CD4-positive, CD25-positive, alpha-beta regulatory T cell (primary cell): ENCODE results near the gene CDCP2. TPM values are rescaled to one million over a fixed set of nuclear protein-coding genes. Genes with fewer than 3 reads are reported as not detected.

Source experiments
- ATAC-seq, 2 donors: fragments of 150-1000 bp; cut with Tn5 transposase; one replicate each; pipeline ENCODE4 v1.10.0; 2021; ENCODE audit warnings: low read depth in 2 of 2, moderate number of reproducible peaks in 2 of 2, moderate library complexity in 1 of 2
- DNase-seq, 3 donors: peaks; one replicate each; pipeline versions ENCODE4 v3.0.0 to v3.0.0-alpha.2; 2012 to 2022; ENCODE audit warnings: mixed read lengths in 1 of 3
- H3K27ac ChIP-seq: one replicate; pipeline ENCODE4 v1.7.0; 2013; ENCODE audit warnings: mild to moderate bottlenecking, low read length; ENCODE audit not compliant: insufficient read depth, poor library complexity, severe bottlenecking
- H3K27me3 ChIP-seq: one replicate; pipeline ENCODE4 v1.7.0; 2013; ENCODE audit warnings: low read length; ENCODE audit not compliant: control insufficient read depth, insufficient read depth
- H3K36me3 ChIP-seq: one replicate; pipeline ENCODE4 v1.7.0; 2013; ENCODE audit warnings: mild to moderate bottlenecking, low read length, moderate library complexity; ENCODE audit not compliant: control insufficient read depth, insufficient read depth
- H3K4me1 ChIP-seq: 2 replicates; pipeline ENCODE4 v1.7.0; 2013; ENCODE audit warnings: mild to moderate bottlenecking, low read length; ENCODE audit not compliant: insufficient read depth, control insufficient read depth, poor library complexity, severe bottlenecking
- H3K4me3 ChIP-seq: one replicate; pipeline ENCODE4 v1.7.0; 2013; ENCODE audit warnings: low read depth, mild to moderate bottlenecking, low read length, moderate library complexity
- H3K9me3 ChIP-seq, 2 experiments: 1 replicate in 1 of 2; 2 replicates in 1 of 2; pipeline ENCODE4 v1.7.0; 2013; ENCODE audit warnings: low read length in 2 of 2, mild to moderate bottlenecking in 1 of 2, moderate library complexity in 1 of 2; ENCODE audit not compliant: control insufficient read depth in 2 of 2
- H3K27ac Mint-ChIP-seq, 3 donors: one replicate each; pipeline ENCODE4 v1.8.0; 2020 to 2022; ENCODE audit warnings: mild to moderate bottlenecking in 3 of 3, mixed read lengths in 3 of 3, moderate library complexity in 2 of 3
- H3K27me3 Mint-ChIP-seq: one replicate; pipeline ENCODE4 v1.8.0; 2022; ENCODE audit warnings: mild to moderate bottlenecking, mixed read lengths
- H3K36me3 Mint-ChIP-seq: one replicate; pipeline ENCODE4 v1.8.0; 2020; ENCODE audit warnings: mixed read lengths
- H3K4me1 Mint-ChIP-seq, 4 donors: one replicate each; pipeline ENCODE4 v1.8.0; 2020 to 2022; ENCODE audit warnings: mixed read lengths in 4 of 4, mild to moderate bottlenecking in 1 of 4
- H3K4me3 Mint-ChIP-seq, 4 donors: one replicate each; pipeline ENCODE4 v1.8.0; 2020 to 2022; ENCODE audit warnings: mild to moderate bottlenecking in 4 of 4, mixed read lengths in 4 of 4, moderate library complexity in 3 of 4
- H3K9me3 Mint-ChIP-seq, 7 donors: one replicate each; pipeline ENCODE4 v1.8.0; 2020 to 2022; ENCODE audit warnings: mixed read lengths in 7 of 7, mild to moderate bottlenecking in 3 of 7, moderate library complexity in 2 of 7
- polyA plus RNA-seq, 4 donors: library from polyadenylated mRNA; unstranded; fragments of 300-500 nt; fragmentation: Illumina TruSeq; gene quantifications; one replicate each; pipeline ENCODE4 v1.2.3, GENCODE V29; 2021
- total RNA-seq: library from RNA; stranded (reverse); gene quantifications from one replicate; pipeline ENCODE4 v1.2.3, GENCODE V29; 2022

Gene CDCP2
- total and polyA plus RNA-seq, 5 donors from 2014 or later: 0.15 TPM; not detected in 4

- no peak overlapping the region for H3K27ac ChIP-seq
- DNase-seq (no peak), ATAC-seq (no peak)
- no peaks in the 10 kb centered on the region for H3K36me3 ChIP-seq
- no peaks in the 10 kb centered on the region for H3K4me1 ChIP-seq
- H3K27me3 ChIP-seq: no peaks in the 10 kb centered on the region
- no peak overlapping the region for H3K4me3 ChIP-seq
- H3K9me3 ChIP-seq: no peaks in the 10 kb centered on the region
- Mint-ChIP-seq H3K27ac (no peak overlapping the region), H3K4me3 (no peak overlapping the region), H3K36me3 (no peaks in the 10 kb centered on the region), H3K9me3 (no peaks in the 10 kb centered on the region), H3K27me3 (no peaks in the 10 kb centered on the region), H3K4me1 (no peaks in the 10 kb centered on the region)
Measured at GRCh38 chr1:54157401-54157800, 4.6 kb upstream of the CDCP2 start.

GRCh38 chr1:54156986-54157385, 4.2 kb upstream of the CDCP2 start:
- Histone ChIP-seq H3K27me3 (no peaks in the 10 kb centered on the region), H3K27ac (no peak overlapping the region), H3K4me1 (no peaks in the 10 kb centered on the region), H3K9me3 (no peaks in the 10 kb centered on the region), H3K4me3 (no peak overlapping the region), H3K36me3 (no peaks in the 10 kb centered on the region)
- H3K36me3 Mint-ChIP-seq: no peaks in the 10 kb centered on the region
- no peaks in the 10 kb centered on the region for H3K4me1 Mint-ChIP-seq
- H3K9me3 Mint-ChIP-seq: no peaks in the 10 kb centered on the region
- no peak for ATAC-seq
- no peak overlapping the region for H3K4me3 Mint-ChIP-seq
- no peaks in the 10 kb centered on the region for H3K27me3 Mint-ChIP-seq
- DNase-seq: no peak
- H3K27ac Mint-ChIP-seq: no peak overlapping the region

DNA sequence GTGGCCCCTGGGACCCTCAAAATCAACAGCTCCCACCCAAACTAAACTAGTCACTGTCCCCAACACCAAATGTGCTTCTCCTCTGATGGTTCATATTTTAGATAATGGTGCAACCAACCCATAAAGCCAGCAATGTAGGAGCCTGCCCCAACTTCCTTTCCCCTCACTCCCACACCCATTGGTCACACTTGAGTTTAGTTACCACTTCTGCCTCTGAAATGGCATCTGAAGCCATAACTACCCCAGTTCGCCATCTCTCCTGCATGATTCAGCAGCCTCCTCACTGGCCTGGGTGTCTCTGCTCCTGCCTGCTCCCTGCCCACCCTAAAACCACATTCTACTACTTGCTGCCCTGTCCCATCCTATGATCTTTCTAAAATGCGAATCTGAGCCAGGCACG, 3.4 kb upstream of the CDCP2 start:
- H3K4me1 ChIP-seq: no peaks in the 10 kb centered on the region
- ATAC-seq (no peak), DNase-seq (no peak)
- no peaks in the 10 kb centered on the region for H3K9me3 ChIP-seq
- H3K27ac Mint-ChIP-seq: no peak overlapping the region
- no peaks in the 10 kb centered on the region for H3K36me3 ChIP-seq
- no peak overlapping the region for H3K4me3 ChIP-seq
- no peak overlapping the region for H3K4me3 Mint-ChIP-seq
- no peaks in the 10 kb centered on the region for H3K27me3 ChIP-seq
- H3K27ac ChIP-seq: no peak overlapping the region
- H3K9me3 Mint-ChIP-seq: no peaks in the 10 kb centered on the region
- H3K27me3 Mint-ChIP-seq: no peaks in the 10 kb centered on the region
- H3K36me3 Mint-ChIP-seq: no peaks in the 10 kb centered on the region
- no peaks in the 10 kb centered on the region for H3K4me1 Mint-ChIP-seq

DNA sequence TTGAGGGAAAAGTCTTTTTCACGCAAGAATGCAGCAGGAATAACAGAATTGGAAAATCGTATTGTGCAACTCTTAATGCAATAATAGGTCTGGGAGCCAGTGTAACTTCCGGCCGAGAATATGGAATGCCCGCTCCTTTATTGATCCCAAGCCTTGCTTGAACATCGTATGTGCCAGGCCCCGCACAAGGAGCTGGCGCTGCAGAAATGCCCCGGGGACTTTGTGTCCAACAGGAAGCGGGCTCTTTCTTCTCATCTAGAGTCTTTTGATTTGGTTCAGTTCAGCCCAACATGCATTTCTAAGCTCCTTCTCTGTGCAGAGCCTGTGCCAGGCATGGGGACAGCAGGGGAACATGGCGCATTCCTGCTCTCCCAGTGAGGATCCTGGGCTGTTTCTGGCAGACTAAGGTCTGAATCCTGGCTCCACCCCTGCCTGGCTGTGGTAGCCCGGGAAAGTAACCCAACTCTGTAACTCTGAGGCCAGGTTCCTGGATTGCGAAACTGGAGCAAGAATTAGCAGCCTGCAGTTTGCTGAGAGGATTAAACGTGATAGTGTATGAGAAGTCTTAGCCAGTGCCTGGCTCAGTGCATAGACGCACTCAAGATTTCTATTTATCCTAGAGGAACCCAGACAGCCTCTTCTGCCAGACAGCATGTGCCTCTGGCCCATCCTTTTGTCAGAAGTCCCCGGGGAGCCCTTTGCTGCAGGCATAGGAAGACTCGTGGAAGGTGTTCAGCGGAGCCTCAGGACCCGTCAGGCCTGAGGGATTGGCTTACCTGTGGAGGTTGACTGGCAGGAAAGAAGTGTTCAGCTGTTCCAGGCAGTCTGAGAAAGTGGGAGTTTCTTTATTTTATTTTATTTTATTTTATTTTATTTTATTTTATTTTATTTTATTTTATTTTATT, 987 bp upstream of the CDCP2 start:
- no peak overlapping the region for H3K4me3 ChIP-seq
- DNase-seq (no peak), ATAC-seq (no peak)
- no peaks in the 10 kb centered on the region for H3K4me1 Mint-ChIP-seq
- no peaks in the 10 kb centered on the region for H3K36me3 Mint-ChIP-seq
- H3K9me3 ChIP-seq: no peaks in the 10 kb centered on the region
- H3K27me3 ChIP-seq: no peaks in the 10 kb centered on the region
- no peaks in the 10 kb centered on the region for H3K36me3 ChIP-seq
- H3K27ac Mint-ChIP-seq: peak overlapping the region in 1 of 3 donors; percentile 74
- no peaks in the 10 kb centered on the region for H3K27me3 Mint-ChIP-seq
- peaks cover 0 to 2% (median 0%) of the 10 kb centered on the region in 7 donors for H3K9me3 Mint-ChIP-seq
- H3K27ac ChIP-seq: no peak overlapping the region
- no peaks in the 10 kb centered on the region for H3K4me1 ChIP-seq
- H3K4me3 Mint-ChIP-seq: no peak overlapping the region

GRCh38 chr1:54151013-54151412, 1.8 kb downstream of the CDCP2 start:
- H3K27me3 Mint-ChIP-seq: peaks cover 5% of the 10 kb centered on the region
- ATAC-seq (no peak), DNase-seq (no peak)
- peaks cover 0 to 2% (median 0%) of the 10 kb centered on the region in 7 donors for H3K9me3 Mint-ChIP-seq
- H3K4me1 Mint-ChIP-seq: no peaks in the 10 kb centered on the region
- Histone ChIP-seq H3K27me3 (no peaks in the 10 kb centered on the region), H3K9me3 (no peaks in the 10 kb centered on the region), H3K27ac (no peak overlapping the region), H3K4me3 (no peak overlapping the region), H3K36me3 (no peaks in the 10 kb centered on the region), H3K4me1 (no peaks in the 10 kb centered on the region)
- H3K36me3 Mint-ChIP-seq: no peaks in the 10 kb centered on the region
- H3K4me3 Mint-ChIP-seq: peak overlapping the region in 1 of 4 donors; percentile 12
- no peak overlapping the region for H3K27ac Mint-ChIP-seq

- Histone ChIP-seq H3K36me3 (no peaks in the 10 kb centered on the region), H3K9me3 (no peaks in the 10 kb centered on the region), H3K27ac (no peak overlapping the region), H3K27me3 (no peaks in the 10 kb centered on the region), H3K4me3 (no peak overlapping the region), H3K4me1 (no peaks in the 10 kb centered on the region)
- Mint-ChIP-seq H3K27me3 (peaks cover 7% of the 10 kb centered on the region), H3K36me3 (no peaks in the 10 kb centered on the region), H3K9me3 (peaks cover 0 to 2% (median 0%) of the 10 kb centered on the region in 7 donors), H3K4me1 (no peaks in the 10 kb centered on the region), H3K4me3 (no peak overlapping the region), H3K27ac (no peak overlapping the region)
- ATAC-seq (no peak), DNase-seq (no peak)
Measured at GRCh38 chr1:54149734-54150133, 3.1 kb downstream of the CDCP2 start.

- ATAC-seq (no peak), DNase-seq (no peak)
- H3K27ac ChIP-seq: no peak overlapping the region
- Mint-ChIP-seq H3K9me3 (no peaks in the 10 kb centered on the region), H3K4me3 (no peak overlapping the region), H3K27me3 (peaks cover 14% of the 10 kb centered on the region), H3K27ac (no peak overlapping the region), H3K36me3 (no peaks in the 10 kb centered on the region), H3K4me1 (no peaks in the 10 kb centered on the region)
- no peaks in the 10 kb centered on the region for H3K27me3 ChIP-seq
- H3K9me3 ChIP-seq: no peaks in the 10 kb centered on the region
- no peak overlapping the region for H3K4me3 ChIP-seq
- no peaks in the 10 kb centered on the region for H3K36me3 ChIP-seq
- H3K4me1 ChIP-seq: no peaks in the 10 kb centered on the region
Measured at GRCh38 chr1:54144366-54144765, 8.4 kb downstream of the CDCP2 start.
